SU-DHL-6 (cell line): ENCODE results near the gene CDH22.

Experiments used
- CTCF ChIP-seq: fragments of 200-600 bp; sonication (generic); IDR thresholded peaks from one replicate; pipeline ENCODE4 v1.5.1; 2017; ENCODE audit warnings: antibody characterized with exemption, mild to moderate bottlenecking, low read length, moderate library complexity; ENCODE audit not compliant: insufficient read depth, poor library complexity, severe bottlenecking
- EZH2phosphoT487 ChIP-seq: fragments of 200-600 bp; sonication (generic), shearing (Covaris generic); conservative IDR thresholded peaks from 2 replicates; pipeline ENCODE4 v1.6.1; 2018; ENCODE audit warnings: mild to moderate bottlenecking, antibody characterized with exemption, low read length, moderate library complexity, mixed read lengths

DNA sequence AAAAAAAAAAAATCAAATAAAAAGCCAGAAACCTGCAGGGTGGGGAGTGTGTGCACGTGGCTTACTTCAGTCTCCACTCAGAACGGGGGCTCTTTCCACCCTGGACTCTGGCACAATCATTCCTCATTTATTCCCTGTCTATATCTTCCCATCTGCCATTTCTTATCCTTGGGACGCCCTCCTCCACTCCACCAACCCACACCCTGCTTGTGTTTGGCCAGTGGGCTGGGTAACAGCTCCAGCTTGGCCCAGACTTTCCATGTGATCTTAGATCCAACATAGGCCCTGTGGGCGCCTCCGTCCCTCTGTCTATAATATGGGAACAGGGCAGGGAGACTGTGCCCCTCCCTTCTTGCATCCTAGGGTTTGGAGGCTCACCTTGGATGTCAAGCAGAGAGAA lies 122.1 kb downstream of the CDH22 start:
- TF ChIP-seq CTCF (no peak), EZH2phosphoT487 (no peak)
